ENCODE measurements around the gene CHN2.

The CHN2 gene

GRCh38 chr7:29398011-29398410 lies 203.4 kb downstream of the CHN2 start:
- H3K9me3 ChIP-seq (ENCODE audit: control insufficient read depth, low read length), result no peaks in the 10 kb centered on the region
- H3K27ac ChIP-seq, result no peak overlapping the region

GRCh38 chr7:29400437-29400836 lies 205.9 kb downstream of the CHN2 start:
- no peaks in the 10 kb centered on the region for H3K4me1 ChIP-seq
- no peak overlapping the region for H3K9ac ChIP-seq
- H3K27ac ChIP-seq, result no peak overlapping the region
- H3K27me3 ChIP-seq (ENCODE audit: control insufficient read depth, insufficient read depth, low read length), result no peaks in the 10 kb centered on the region
- H3K4me2 ChIP-seq (ENCODE audit: low read length), result no peak overlapping the region
- no peak for TF ChIP-seq CTCF (IDR thresholded peaks at IDR 0.05)
- H3K79me2 ChIP-seq, result no peaks in the 10 kb centered on the region
- H2AFZ ChIP-seq, result no peak overlapping the region
- no peaks in the 10 kb centered on the region for H3K9me3 ChIP-seq (ENCODE audit: control insufficient read depth, low read length)
- no peak overlapping the region for H3K4me3 ChIP-seq (ENCODE audit: low read depth, low read length)
- no peaks in the 10 kb centered on the region for H3K36me3 ChIP-seq (ENCODE audit: control insufficient read depth, insufficient read depth, low read length)

More at GRCh38 chr7:29398011-29398410, 203.4 kb downstream of the CHN2 start:
- H2AFZ ChIP-seq, result no peak overlapping the region
- H3K9ac ChIP-seq, result no peak overlapping the region
- no peak for TF ChIP-seq CTCF (IDR thresholded peaks at IDR 0.05)
- no peaks in the 10 kb centered on the region for H3K4me1 ChIP-seq
- no peaks in the 10 kb centered on the region for H3K79me2 ChIP-seq
- H3K4me2 ChIP-seq (ENCODE audit: low read length), result no peak overlapping the region
- H3K36me3 ChIP-seq (ENCODE audit: control insufficient read depth, insufficient read depth, low read length), result no peaks in the 10 kb centered on the region
- no peaks in the 10 kb centered on the region for H3K27me3 ChIP-seq (ENCODE audit: control insufficient read depth, insufficient read depth, low read length)
- H3K4me3 ChIP-seq (ENCODE audit: low read depth, low read length), result no peak overlapping the region

GRCh38 chr7:29401769-29402168 lies 207.2 kb downstream of the CHN2 start:
- H3K27ac ChIP-seq, result no peak overlapping the region
- H2AFZ ChIP-seq, result no peak overlapping the region
- no peaks in the 10 kb centered on the region for H3K79me2 ChIP-seq
- no peak overlapping the region for H3K4me3 ChIP-seq (ENCODE audit: low read depth, low read length)
- no peak overlapping the region for H3K4me2 ChIP-seq (ENCODE audit: low read length)
- TF ChIP-seq CTCF (IDR thresholded peaks at IDR 0.05), result no peak
- H3K9me3 ChIP-seq (ENCODE audit: control insufficient read depth, low read length), result no peaks in the 10 kb centered on the region
- H3K9ac ChIP-seq, result no peak overlapping the region
- H3K36me3 ChIP-seq (ENCODE audit: control insufficient read depth, insufficient read depth, low read length), result no peaks in the 10 kb centered on the region
- no peaks in the 10 kb centered on the region for H3K27me3 ChIP-seq (ENCODE audit: control insufficient read depth, insufficient read depth, low read length)
- no peaks in the 10 kb centered on the region for H3K4me1 ChIP-seq

- no peaks in the 10 kb centered on the region for H3K9me3 ChIP-seq (ENCODE audit: control insufficient read depth, low read length)
- no peak overlapping the region for H3K27ac ChIP-seq
- no peak for TF ChIP-seq CTCF (IDR thresholded peaks at IDR 0.05)
- no peaks in the 10 kb centered on the region for H3K4me1 ChIP-seq
- no peak overlapping the region for H3K4me2 ChIP-seq (ENCODE audit: low read length)
- no peak overlapping the region for H3K4me3 ChIP-seq (ENCODE audit: low read depth, low read length)
- H2AFZ ChIP-seq, result no peak overlapping the region
- no peaks in the 10 kb centered on the region for H3K79me2 ChIP-seq
- H3K36me3 ChIP-seq (ENCODE audit: control insufficient read depth, insufficient read depth, low read length), result no peaks in the 10 kb centered on the region
- no peak overlapping the region for H3K9ac ChIP-seq
- no peaks in the 10 kb centered on the region for H3K27me3 ChIP-seq (ENCODE audit: control insufficient read depth, insufficient read depth, low read length)
These were observed 211.3 kb downstream of the CHN2 start for GRCh38 chr7:29405891-29406290.

GRCh38 chr7:29406366-29406765 lies 211.8 kb downstream of the CHN2 start:
- no peaks in the 10 kb centered on the region for H3K79me2 ChIP-seq
- no peak overlapping the region for H3K9ac ChIP-seq

More at GRCh38 chr7:29406366-29406765, 211.8 kb downstream of the CHN2 start:
- Histone ChIP-seq H3K36me3 (ENCODE audit: control insufficient read depth, insufficient read depth, low read length) (no peaks in the 10 kb centered on the region), H3K27ac (no peak overlapping the region), H3K4me3 (ENCODE audit: low read depth, low read length) (no peak overlapping the region), H3K9me3 (ENCODE audit: control insufficient read depth, low read length) (no peaks in the 10 kb centered on the region), H3K4me2 (ENCODE audit: low read length) (no peak overlapping the region), H3K27me3 (ENCODE audit: control insufficient read depth, insufficient read depth, low read length) (no peaks in the 10 kb centered on the region), H3K4me1 (no peaks in the 10 kb centered on the region), H2AFZ (no peak overlapping the region)
- TF ChIP-seq CTCF (IDR thresholded peaks at IDR 0.05), result no peak

Measured in parathyroid adenoma (tissue), 2 donors.